HEK293T (cell line): ENCODE results near the gene TAP2.
A peak's percentile ranks its signal among the peaks of the same experiment; 100 is the strongest.
"Not testable (repeated sequence)": the region's sequence is repeated elsewhere in the genome, so short reads cannot be mapped to it uniquely, and the experiment has no call there.

Experiments used
- CTCF ChIA-PET: fragments of 350-600 bp; formaldehyde crosslinking; extraction: SDS; loops from one replicate; lab custom pipeline; 2021; ENCODE audit warnings: antibody characterized with exemption, inconsistent platforms; lab: Yijun Ruan, JAX
- POLR2A ChIA-PET: fragments of 350-600 bp; formaldehyde crosslinking; extraction: SDS; loops from one replicate; lab custom pipeline; 2020; ENCODE audit warnings: antibody characterized with exemption, inconsistent platforms; lab: Yijun Ruan, JAX
- DNase-seq: peaks from one replicate; pipeline ENCODE4 v3.0.0; 2012; ENCODE audit warnings: mixed read lengths; ENCODE audit errors: extremely low spot score
- ARNT ChIP-seq: fragments of 450-650 bp; IDR thresholded peaks from 2 replicates; pipeline ENCODE4 v1.6.1; 2017; ENCODE audit warnings: mild to moderate bottlenecking
- BHLHE40 ChIP-seq: fragments of 450-650 bp; IDR thresholded peaks from 2 replicates; pipeline ENCODE4 v1.6.1; 2016; ENCODE audit warnings: mild to moderate bottlenecking, moderate library complexity, borderline replicate concordance
- CTBP1 ChIP-seq: fragments of 450-650 bp; IDR thresholded peaks from 2 replicates; pipeline ENCODE4 v1.6.1; 2016; ENCODE audit warnings: borderline replicate concordance
- ELF4 ChIP-seq: fragments of 450-650 bp; IDR thresholded peaks from 2 replicates; pipeline ENCODE4 v1.6.1; 2017; ENCODE audit warnings: antibody characterized with exemption
- FOXA1 ChIP-seq: fragments of 450-650 bp; IDR thresholded peaks from 2 replicates; pipeline ENCODE4 v1.6.1; 2016; ENCODE audit warnings: mild to moderate bottlenecking
- FOXK2 ChIP-seq: fragments of 450-650 bp; IDR thresholded peaks from 2 replicates; pipeline ENCODE4 v1.6.1; 2016; ENCODE audit warnings: mild to moderate bottlenecking
- FOXM1 ChIP-seq: fragments of 450-650 bp; IDR thresholded peaks from 2 replicates; pipeline ENCODE4 v1.6.1; 2017; ENCODE audit warnings: mild to moderate bottlenecking, borderline replicate concordance
- HDGF ChIP-seq: fragments of 450-650 bp; IDR thresholded peaks from 2 replicates; pipeline ENCODE4 v1.6.1; 2017; ENCODE audit warnings: antibody characterized with exemption, borderline replicate concordance
- L3MBTL2 ChIP-seq: fragments of 450-650 bp; conservative IDR thresholded peaks from 2 replicates; pipeline ENCODE4 v1.6.1; 2016; ENCODE audit warnings: mild to moderate bottlenecking
- LEF1 ChIP-seq: fragments of 450-650 bp; IDR thresholded peaks from 2 replicates; pipeline ENCODE4 v1.6.1; 2017; ENCODE audit warnings: mild to moderate bottlenecking, borderline replicate concordance
- NFRKB ChIP-seq: fragments of 450-650 bp; IDR thresholded peaks from 2 replicates; pipeline ENCODE4 v1.6.1; 2016; ENCODE audit warnings: mild to moderate bottlenecking, moderate library complexity
- PKNOX1 ChIP-seq: fragments of 450-650 bp; IDR thresholded peaks from 2 replicates; pipeline ENCODE4 v1.6.1; 2016
- SP1 ChIP-seq: fragments of 450-650 bp; IDR thresholded peaks from 2 replicates; pipeline ENCODE4 v1.6.1; 2017
- SUZ12 ChIP-seq: fragments of 450-650 bp; IDR thresholded peaks from 2 replicates; pipeline ENCODE4 v1.6.1; 2016; ENCODE audit warnings: mild to moderate bottlenecking
- TARDBP ChIP-seq: fragments of 450-650 bp; IDR thresholded peaks from 2 replicates; pipeline ENCODE4 v1.6.1; 2016
- ZNF384 ChIP-seq: fragments of 450-650 bp; IDR thresholded peaks from 2 replicates; pipeline ENCODE4 v1.6.1; 2016

The TAP2 gene

GRCh38 chr6:32879691-32880090 is 41.2 kb upstream of the TAP2 start:
- no peak for DNase-seq
- ChIA-PET POLR2A (interaction anchor here (0.8 to 1.8 kb wide), 3 partner anchors 15 to 92 kb away, joined by 3 to 5 read pairs (median 4); no protein-coding TSS in a partner anchor), CTCF (interaction anchor here (0.6 to 2.1 kb wide), 2 partner anchors 41 to 105 kb away, joined by 4 to 12 read pairs; partner anchors contain the start of gene TAP2)
- TF ChIP-seq SP1 (no peak), FOXM1 (no peak), ARNT (no peak), FOXK2 (no peak), ZNF384 (no peak), TARDBP (no peak), NFRKB (no peak), SUZ12 (no peak), LEF1 (no peak), BHLHE40 (no peak), PKNOX1 (no peak), FOXA1 (no peak), L3MBTL2 (no peak), ELF4 (no peak), HDGF (no peak), CTBP1 (no peak)

GRCh38 chr6:32876603-32877002 is 38.1 kb upstream of the TAP2 start:
- TF ChIP-seq BHLHE40: no peak
- TF ChIP-seq FOXM1: no peak
- no peak for TF ChIP-seq L3MBTL2
- TF ChIP-seq ELF4: no peak
- TF ChIP-seq ZNF384: no peak
- no peak for TF ChIP-seq SUZ12
- no peak for TF ChIP-seq SP1
- CTCF ChIA-PET: interaction anchor here (0.9 to 1.4 kb wide), 3 partner anchors 8 to 108 kb away, joined by 3 read pairs; no protein-coding TSS in a partner anchor
- POLR2A ChIA-PET: interaction anchor here (0.8 kb wide), 1 partner anchor 18 kb away, joined by 3 read pairs; no protein-coding TSS in a partner anchor
- DNase-seq: no peak

GRCh38 chr6:32873947-32874346 is 35.4 kb upstream of the TAP2 start:
- POLR2A ChIA-PET: interaction anchor here (1.4 kb wide), 1 partner anchor 36 kb away, joined by 3 read pairs; the partner anchor contains the start of gene TAP2
- DNase-seq: not testable (repeated sequence)

GRCh38 chr6:32868257-32868788 is 29.8 kb upstream of the TAP2 start:
- POLR2A ChIA-PET: interaction anchor here (1.7 to 2.7 kb wide), 4 partner anchors 15 to 104 kb away, joined by 6 to 32 read pairs (median 10); partner anchors contain the start of genes PSMB9, TAP1 and TAP2
- DNase-seq: peak; percentile 60
- CTCF ChIA-PET: interaction anchor here (0.6 to 3.2 kb wide), 23 partner anchors 9 to 1842 kb away, joined by 3 to 74 read pairs (median 4); partner anchors contain the start of genes HLA-DMB, PSMB9, TAP1 and TAP2
- TF ChIP-seq PKNOX1: 0 out of 2 replicates have a peak, but pooled peaks have one; percentile 26
- no peak for TF ChIP-seq LEF1

More at GRCh38 chr6:32873947-32874346, 35.4 kb upstream of the TAP2 start:
- CTCF ChIA-PET: not testable (repeated sequence)

- TF ChIP-seq FOXM1: no peak
- TF ChIP-seq FOXA1: no peak
- no peak for TF ChIP-seq FOXK2
- no peak for TF ChIP-seq TARDBP
- TF ChIP-seq L3MBTL2: no peak
- TF ChIP-seq PKNOX1: no peak
- TF ChIP-seq SP1: no peak
- no peak for TF ChIP-seq LEF1
- TF ChIP-seq HDGF: no peak
- TF ChIP-seq ZNF384: no peak
- no peak for TF ChIP-seq BHLHE40
- no peak for TF ChIP-seq ARNT
- no peak for TF ChIP-seq ELF4
- no peak for TF ChIP-seq CTBP1
- no peak for TF ChIP-seq SUZ12
- no peak for DNase-seq
- ChIA-PET POLR2A (interaction anchor here (1.7 to 2.7 kb wide), 4 partner anchors 14 to 104 kb away, joined by 6 to 32 read pairs (median 10); partner anchors contain the start of genes PSMB9, TAP1 and TAP2), CTCF (interaction anchor here (0.7 to 3.2 kb wide), 22 partner anchors 9 to 817 kb away, joined by 3 to 74 read pairs (median 4); partner anchors contain the start of genes HLA-DMB, PSMB9, TAP1 and TAP2)
Observed at GRCh38 chr6:32867554-32868256, 29.2 kb upstream of the TAP2 start.

GRCh38 chr6:32867022-32867477 is 28.5 kb upstream of the TAP2 start:
- no peak for DNase-seq
- ChIA-PET POLR2A (interaction anchor here (1.7 to 2.7 kb wide), 4 partner anchors 14 to 105 kb away, joined by 6 to 32 read pairs (median 10); partner anchors contain the start of genes PSMB9, TAP1 and TAP2), CTCF (interaction anchor here (0.7 to 3.2 kb wide), 8 partner anchors 9 to 454 kb away, joined by 3 to 74 read pairs (median 4); partner anchors contain the start of genes HLA-DMB and TAP2)
- TF ChIP-seq PKNOX1 (no peak), SUZ12 (no peak), L3MBTL2 (no peak), ARNT (no peak), TARDBP (no peak), NFRKB (no peak)
